Nephron (organoid): Measurements from ENCODE around the gene SETD2.

Experiments
- H3K27ac Mint-ChIP-seq, 3 experiments: 2 replicates each; pipeline ENCODE4 v1.8.0; 2020; ENCODE audit warnings: mixed read lengths in 3 of 3, mild to moderate bottlenecking in 2 of 3, moderate library complexity in 1 of 3
- H3K27me3 Mint-ChIP-seq: 2 replicates; pipeline ENCODE4 v1.8.0; 2021; ENCODE audit warnings: low read depth, mild to moderate bottlenecking, moderate library complexity, mixed read lengths
- H3K36me3 Mint-ChIP-seq: 2 replicates; pipeline ENCODE4 v1.8.0; 2020; ENCODE audit warnings: low read depth, mixed read lengths
- H3K4me1 Mint-ChIP-seq: 2 replicates; pipeline ENCODE4 v1.8.0; 2020; ENCODE audit warnings: mixed read lengths
- H3K4me3 Mint-ChIP-seq, 3 experiments: 2 replicates each; pipeline ENCODE4 v1.8.0; 2020; ENCODE audit warnings: mild to moderate bottlenecking in 3 of 3, mixed read lengths in 3 of 3, moderate library complexity in 2 of 3
- H3K9me3 Mint-ChIP-seq: 2 replicates; pipeline ENCODE4 v1.8.0; 2020; ENCODE audit warnings: mixed read lengths
- CTCF ChIP-seq, 3 experiments: fragments of 200-600 bp; sonication (generic); IDR thresholded peaks; one replicate each; pipeline ENCODE4 v1.5.0; 2021; ENCODE audit warnings: antibody characterized with exemption in 3 of 3; ENCODE audit not compliant: unreplicated experiment in 3 of 3

Gene SETD2

GRCh38 chr3:46995901-46996562 is 167.9 kb downstream of the SETD2 start:
- H3K27me3 Mint-ChIP-seq, result peaks cover under 1% of the 10 kb centered on the region
- no peak for TF ChIP-seq CTCF (IDR thresholded peaks at IDR 0.05; ENCODE audit: unreplicated experiment in 3 of 3)
- no peak overlapping the region for H3K27ac Mint-ChIP-seq
- no peaks in the 10 kb centered on the region for H3K9me3 Mint-ChIP-seq
- H3K4me3 Mint-ChIP-seq, result no peak overlapping the region
- H3K4me1 Mint-ChIP-seq, result no peaks in the 10 kb centered on the region
- no peaks in the 10 kb centered on the region for H3K36me3 Mint-ChIP-seq

GRCh38 chr3:46994801-46995731 is 168.8 kb downstream of the SETD2 start:
- Mint-ChIP-seq H3K27me3 (peaks cover 5% of the 10 kb centered on the region), H3K36me3 (no peaks in the 10 kb centered on the region), H3K4me1 (no peaks in the 10 kb centered on the region), H3K9me3 (no peaks in the 10 kb centered on the region), H3K4me3 (no peak overlapping the region), H3K27ac (no peak overlapping the region)
- TF ChIP-seq CTCF (IDR thresholded peaks at IDR 0.05; ENCODE audit: unreplicated experiment in 3 of 3), result no peak

- H3K36me3 Mint-ChIP-seq, result no peaks in the 10 kb centered on the region
- H3K27ac Mint-ChIP-seq, result no peak overlapping the region
- H3K27me3 Mint-ChIP-seq, result peaks cover 5% of the 10 kb centered on the region
- no peaks in the 10 kb centered on the region for H3K4me1 Mint-ChIP-seq
- H3K4me3 Mint-ChIP-seq, result no peak overlapping the region
- no peaks in the 10 kb centered on the region for H3K9me3 Mint-ChIP-seq
- no peak for TF ChIP-seq CTCF (IDR thresholded peaks at IDR 0.05; ENCODE audit: unreplicated experiment in 3 of 3)
Observed at GRCh38 chr3:46993986-46994385, 169.9 kb downstream of the SETD2 start.

- Mint-ChIP-seq H3K27me3 (peaks cover 5% of the 10 kb centered on the region), H3K9me3 (no peaks in the 10 kb centered on the region), H3K4me3 (no peak overlapping the region), H3K27ac (no peak overlapping the region), H3K36me3 (no peaks in the 10 kb centered on the region), H3K4me1 (no peaks in the 10 kb centered on the region)
- no peak for TF ChIP-seq CTCF (IDR thresholded peaks at IDR 0.05; ENCODE audit: unreplicated experiment in 3 of 3)
Observed at GRCh38 chr3:46993292-46993691, 170.6 kb downstream of the SETD2 start.

- Mint-ChIP-seq H3K4me3 (no peak overlapping the region), H3K36me3 (no peaks in the 10 kb centered on the region), H3K27me3 (peaks cover 5% of the 10 kb centered on the region), H3K9me3 (no peaks in the 10 kb centered on the region), H3K27ac (no peak overlapping the region), H3K4me1 (no peaks in the 10 kb centered on the region)
- no peak for TF ChIP-seq CTCF (IDR thresholded peaks at IDR 0.05; ENCODE audit: unreplicated experiment in 3 of 3)
Observed at GRCh38 chr3:46992231-46992630, 171.7 kb downstream of the SETD2 start.
